PC-9 (cell line): Measurements from ENCODE around the gene TRIO.

ENCODE experiments used
- EZH2 ChIP-seq: fragments of 200-600 bp; sonication (generic); IDR thresholded peaks from 2 replicates; pipeline ENCODE4 v1.8.0; 2017; ENCODE audit warnings: antibody characterized with exemption, low read depth
- TF ChIP-seq, protein P1 (sequence below): fragments of 200-600 bp; sonication (generic); conservative IDR thresholded peaks from 2 replicates; pipeline ENCODE4 v1.6.1; 2017; ENCODE audit warnings: mixed run types, antibody characterized with exemption, mild to moderate bottlenecking, moderate library complexity

DNA sequence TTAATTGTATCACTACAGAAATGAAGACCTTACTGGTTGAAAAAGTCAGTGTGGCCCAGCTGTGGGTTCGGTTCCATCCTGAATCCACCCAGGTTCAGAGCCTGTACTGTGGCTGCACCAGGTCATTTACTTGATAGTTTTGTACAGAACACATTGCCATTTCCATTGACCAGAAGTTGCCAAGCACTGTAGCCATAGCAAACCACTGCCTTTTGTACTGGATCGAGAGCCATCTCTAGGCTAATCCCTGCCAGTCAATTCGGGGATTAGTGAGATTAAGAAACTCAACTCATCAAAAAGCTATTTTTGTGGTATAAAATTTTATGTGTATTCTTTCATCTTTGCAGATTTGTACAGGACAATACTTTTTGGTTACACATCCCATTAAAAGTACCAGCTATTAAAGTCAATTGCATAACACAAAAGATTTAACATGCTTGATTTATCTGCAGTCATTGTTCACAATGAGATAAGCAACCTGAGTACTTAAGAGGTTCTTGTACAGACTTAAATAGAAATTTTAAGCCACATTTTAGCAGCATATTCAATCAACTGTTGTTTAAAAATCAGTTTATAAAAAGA is 329.9 kb downstream of the TRIO start:
- TF ChIP-seq, protein P1, sequence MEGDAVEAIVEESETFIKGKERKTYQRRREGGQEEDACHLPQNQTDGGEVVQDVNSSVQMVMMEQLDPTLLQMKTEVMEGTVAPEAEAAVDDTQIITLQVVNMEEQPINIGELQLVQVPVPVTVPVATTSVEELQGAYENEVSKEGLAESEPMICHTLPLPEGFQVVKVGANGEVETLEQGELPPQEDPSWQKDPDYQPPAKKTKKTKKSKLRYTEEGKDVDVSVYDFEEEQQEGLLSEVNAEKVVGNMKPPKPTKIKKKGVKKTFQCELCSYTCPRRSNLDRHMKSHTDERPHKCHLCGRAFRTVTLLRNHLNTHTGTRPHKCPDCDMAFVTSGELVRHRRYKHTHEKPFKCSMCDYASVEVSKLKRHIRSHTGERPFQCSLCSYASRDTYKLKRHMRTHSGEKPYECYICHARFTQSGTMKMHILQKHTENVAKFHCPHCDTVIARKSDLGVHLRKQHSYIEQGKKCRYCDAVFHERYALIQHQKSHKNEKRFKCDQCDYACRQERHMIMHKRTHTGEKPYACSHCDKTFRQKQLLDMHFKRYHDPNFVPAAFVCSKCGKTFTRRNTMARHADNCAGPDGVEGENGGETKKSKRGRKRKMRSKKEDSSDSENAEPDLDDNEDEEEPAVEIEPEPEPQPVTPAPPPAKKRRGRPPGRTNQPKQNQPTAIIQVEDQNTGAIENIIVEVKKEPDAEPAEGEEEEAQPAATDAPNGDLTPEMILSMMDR: no peak
- TF ChIP-seq EZH2: no peak
